Activated CD8-positive, alpha-beta T cell treated with anti-CD3 and anti-CD28 coated beads for 36 hours (primary cell): ENCODE data around the gene MORC4. TPM values are rescaled to one million over a fixed set of nuclear protein-coding genes. Genes with fewer than 3 reads are reported as not detected.

Source experiments
- ATAC-seq: fragments of 200-7000 bp; cut with Tn5 transposase; one replicate; pipeline ENCODE4 v1.10.0; 2021; ENCODE audit warnings: mild to moderate bottlenecking, moderate library complexity
- CTCF ChIA-PET: fragments of 350-600 bp; sonication (Branson Sonifier 250); formaldehyde crosslinking; loops from one replicate; lab custom pipeline; 2021; ENCODE audit warnings: antibody characterized with exemption; lab: Charles Lee
- POLR2A ChIA-PET: fragments of 350-600 bp; sonication (Branson Sonifier 250); formaldehyde crosslinking; loops from one replicate; lab custom pipeline; 2021; ENCODE audit warnings: antibody characterized with exemption; lab: Charles Lee
- DNase-seq: peaks from one replicate; pipeline ENCODE4 v3.0.0-alpha.2; 2020
- H3K27ac Mint-ChIP-seq: one replicate; pipeline ENCODE4 v1.8.0; 2021; ENCODE audit warnings: mild to moderate bottlenecking, mixed read lengths
- H3K27me3 Mint-ChIP-seq: one replicate; pipeline ENCODE4 v1.8.0; 2021; ENCODE audit warnings: mixed read lengths
- H3K36me3 Mint-ChIP-seq: one replicate; pipeline ENCODE4 v1.8.0; 2021; ENCODE audit warnings: low read depth, mixed read lengths
- H3K4me1 Mint-ChIP-seq: one replicate; pipeline ENCODE4 v1.8.0; 2021; ENCODE audit warnings: low read depth, mixed read lengths
- H3K4me3 Mint-ChIP-seq: one replicate; pipeline ENCODE4 v1.8.0; 2021; ENCODE audit warnings: mild to moderate bottlenecking, moderate library complexity, mixed read lengths
- H3K9me3 Mint-ChIP-seq: one replicate; pipeline ENCODE4 v1.8.0; 2021; ENCODE audit warnings: mixed read lengths
- intact Hi-C: fragments of 100-400 bp; cut with micrococcal nuclease; formaldehyde crosslinking; loops from one replicate; pipeline ENCODE4 v1.10.0; 2022
- total RNA-seq, 2 experiments: library from RNA; stranded (reverse); gene quantifications; one replicate each; pipeline ENCODE4 v1.2.3, GENCODE V29; 2021
- TF ChIP-seq, protein P1 (sequence below): fragments of 200-600 bp; IDR thresholded peaks from one replicate; pipeline ENCODE4 v1.8.0; 2022; ENCODE audit warnings: antibody characterized with exemption, mild to moderate bottlenecking

MORC4 gene
- total RNA-seq = 1 to 10 TPM; 7.8 to 8.2 TPM

DNA sequence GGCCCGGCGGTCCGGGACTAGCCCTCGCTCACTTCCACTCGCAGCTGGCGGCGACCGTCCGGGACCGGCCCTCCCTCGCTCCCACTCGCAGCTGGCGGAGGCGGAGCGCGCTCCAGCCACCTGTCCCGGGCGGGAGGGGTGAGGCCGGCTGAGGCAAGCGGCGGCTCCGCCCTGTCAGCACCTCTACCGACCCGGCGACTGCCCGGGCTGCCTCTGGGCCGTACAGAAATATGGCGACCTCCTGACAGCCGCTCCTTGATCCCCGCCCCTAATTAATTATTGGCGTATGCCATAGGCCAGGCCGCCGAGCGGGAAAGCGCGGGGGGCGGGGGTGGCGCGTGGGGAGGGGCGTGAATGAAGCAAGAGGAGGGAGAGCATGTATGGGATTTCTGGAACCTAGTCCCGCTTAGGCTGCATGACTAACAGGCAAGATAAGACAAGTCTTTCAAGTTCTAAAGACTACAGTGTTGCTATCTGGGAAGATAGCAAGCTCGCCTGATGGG lies at the start of gene MORC4:
Gene MORC4 (minus strand): TSS at position 200 of the 503 bp plus-strand sequence. CDS start 243 bp downstream, outside the sequence.
- no peaks in the 10 kb centered on the region for H3K9me3 Mint-ChIP-seq
- H3K27me3 Mint-ChIP-seq = no peaks in the 10 kb centered on the region
- H3K4me1 Mint-ChIP-seq = peaks cover 7% of the 10 kb centered on the region
- DNase-seq (peak; percentile 73), ATAC-seq (peak; percentile 95)
- H3K27ac Mint-ChIP-seq = no peak within 1 kb of the TSS
- no peaks in the 10 kb centered on the region for H3K36me3 Mint-ChIP-seq
- TF ChIP-seq, protein P1, sequence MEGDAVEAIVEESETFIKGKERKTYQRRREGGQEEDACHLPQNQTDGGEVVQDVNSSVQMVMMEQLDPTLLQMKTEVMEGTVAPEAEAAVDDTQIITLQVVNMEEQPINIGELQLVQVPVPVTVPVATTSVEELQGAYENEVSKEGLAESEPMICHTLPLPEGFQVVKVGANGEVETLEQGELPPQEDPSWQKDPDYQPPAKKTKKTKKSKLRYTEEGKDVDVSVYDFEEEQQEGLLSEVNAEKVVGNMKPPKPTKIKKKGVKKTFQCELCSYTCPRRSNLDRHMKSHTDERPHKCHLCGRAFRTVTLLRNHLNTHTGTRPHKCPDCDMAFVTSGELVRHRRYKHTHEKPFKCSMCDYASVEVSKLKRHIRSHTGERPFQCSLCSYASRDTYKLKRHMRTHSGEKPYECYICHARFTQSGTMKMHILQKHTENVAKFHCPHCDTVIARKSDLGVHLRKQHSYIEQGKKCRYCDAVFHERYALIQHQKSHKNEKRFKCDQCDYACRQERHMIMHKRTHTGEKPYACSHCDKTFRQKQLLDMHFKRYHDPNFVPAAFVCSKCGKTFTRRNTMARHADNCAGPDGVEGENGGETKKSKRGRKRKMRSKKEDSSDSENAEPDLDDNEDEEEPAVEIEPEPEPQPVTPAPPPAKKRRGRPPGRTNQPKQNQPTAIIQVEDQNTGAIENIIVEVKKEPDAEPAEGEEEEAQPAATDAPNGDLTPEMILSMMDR = no peak
- ChIA-PET CTCF (interaction anchor here (1.1 to 1.3 kb wide), 4 partner anchors 101 to 272 kb away, joined by 3 to 5 read pairs (median 4); no protein-coding TSS in a partner anchor), POLR2A (no interaction called here)
- H3K4me3 Mint-ChIP-seq = peak within 1 kb of the TSS; percentile 80
- intact Hi-C loops = no loop called here

DNA sequence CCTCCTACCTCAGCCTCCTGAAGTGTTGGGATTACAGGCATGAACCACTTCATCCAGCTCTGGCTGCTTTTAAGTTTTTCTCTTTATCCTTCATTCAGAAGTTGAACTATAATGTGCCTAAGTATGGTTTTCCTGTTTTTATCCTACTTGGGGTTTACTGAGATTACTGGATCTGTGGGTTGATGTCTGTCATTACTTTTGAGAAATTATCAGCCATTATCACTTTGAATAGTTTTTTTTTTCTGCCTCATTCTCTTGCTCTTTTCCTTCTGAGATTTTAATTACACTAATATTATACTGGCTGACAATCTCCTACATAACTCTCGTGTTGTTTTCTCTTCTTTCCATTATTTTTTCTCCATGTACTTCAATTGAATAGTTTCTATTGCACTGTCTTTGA lies 47.6 kb upstream of the MORC4 start:
- intact Hi-C loops = no loop called here
- Mint-ChIP-seq H3K27me3 (peaks cover 5% of the 10 kb centered on the region), H3K36me3 (no peaks in the 10 kb centered on the region), H3K9me3 (no peaks in the 10 kb centered on the region), H3K4me3 (no peak overlapping the region), H3K4me1 (no peaks in the 10 kb centered on the region), H3K27ac (no peak overlapping the region)
- CTCF ChIA-PET = no interaction called here
- TF ChIP-seq, protein P1 = no peak
- DNase-seq = no peak
- no peak for ATAC-seq
- POLR2A ChIA-PET = no interaction called here

DNA sequence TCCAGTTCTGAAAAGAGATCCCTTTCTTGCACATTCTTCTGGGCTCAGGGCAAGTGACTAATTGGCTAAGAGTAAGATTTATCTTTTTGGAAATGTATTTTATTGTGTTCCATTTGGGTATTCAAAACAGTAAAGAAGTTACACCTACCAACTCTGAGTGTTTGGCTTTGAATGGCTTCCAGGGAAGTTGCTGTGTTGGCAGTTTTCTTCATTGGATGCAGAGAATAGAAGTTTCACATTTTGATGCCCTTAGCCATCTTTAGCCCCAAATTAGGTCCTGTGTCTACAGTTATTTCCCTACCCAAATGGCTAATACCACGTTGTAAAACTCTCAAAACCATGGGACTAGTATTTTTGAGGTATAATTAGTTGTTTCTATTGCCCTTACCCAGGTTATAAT lies 29.7 kb upstream of the MORC4 start:
- H3K36me3 Mint-ChIP-seq = no peaks in the 10 kb centered on the region
- DNase-seq (no peak), ATAC-seq (no peak)
- H3K4me3 Mint-ChIP-seq = no peak overlapping the region
- no peak overlapping the region for H3K27ac Mint-ChIP-seq
- intact Hi-C loops = no loop called here
- ChIA-PET CTCF (no interaction called here), POLR2A (no interaction called here)
- TF ChIP-seq, protein P1 = no peak
- H3K4me1 Mint-ChIP-seq = no peaks in the 10 kb centered on the region
- H3K9me3 Mint-ChIP-seq = no peaks in the 10 kb centered on the region
- no peaks in the 10 kb centered on the region for H3K27me3 Mint-ChIP-seq

DNA sequence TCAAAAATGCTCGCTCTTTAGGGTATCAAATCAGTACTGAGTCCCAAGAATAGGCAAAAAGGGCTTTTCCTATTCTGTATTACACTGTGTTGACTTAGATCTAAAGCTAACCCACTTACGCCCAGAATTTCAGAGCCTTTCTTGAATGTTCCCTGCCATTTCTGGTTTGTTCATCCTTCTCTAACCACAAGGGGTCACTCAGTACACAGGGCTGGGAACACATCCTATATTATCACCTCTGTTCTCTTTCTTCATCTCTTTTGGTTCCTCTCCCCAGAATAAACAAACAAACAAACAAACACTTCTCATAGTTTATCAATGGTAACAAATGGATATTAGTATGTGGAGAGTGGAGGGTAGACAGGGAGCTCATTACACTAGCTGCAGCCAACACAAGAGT lies 25.5 kb upstream of the MORC4 start:
- Mint-ChIP-seq H3K36me3 (no peaks in the 10 kb centered on the region), H3K9me3 (no peaks in the 10 kb centered on the region), H3K27ac (no peak overlapping the region), H3K4me1 (no peaks in the 10 kb centered on the region), H3K27me3 (no peaks in the 10 kb centered on the region), H3K4me3 (no peak overlapping the region)
- TF ChIP-seq, protein P1 = no peak
- ATAC-seq (no peak), DNase-seq (no peak)
- ChIA-PET POLR2A (no interaction called here), CTCF (interaction anchor here (1.0 kb wide), 1 partner anchor 283 kb away, joined by 3 read pairs; no protein-coding TSS in a partner anchor)
- intact Hi-C loops = no loop called here

DNA sequence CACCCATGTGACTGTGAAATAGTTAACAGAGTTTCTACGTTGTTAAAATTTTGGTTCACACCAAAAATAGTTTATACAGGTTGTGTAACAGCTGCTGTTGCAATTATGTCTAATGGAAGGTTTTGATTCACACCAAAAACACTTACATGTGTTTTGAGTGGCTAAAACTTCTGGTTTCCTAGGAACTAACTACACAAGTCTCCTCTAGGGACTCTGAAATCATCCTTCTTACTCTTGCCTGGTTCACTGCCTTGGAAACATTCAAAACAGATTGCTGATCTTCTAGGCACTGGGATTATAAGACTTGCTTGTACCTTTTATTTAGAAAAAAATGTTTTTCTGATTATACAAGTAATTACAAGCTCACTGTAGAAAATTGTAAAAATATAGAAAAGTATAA lies 14.9 kb upstream of the MORC4 start:
- H3K9me3 Mint-ChIP-seq = no peaks in the 10 kb centered on the region
- no peak for ATAC-seq

More for the DNA sequence above, 14.9 kb upstream of the MORC4 start:
- Mint-ChIP-seq H3K27ac (no peak overlapping the region), H3K4me3 (no peak overlapping the region), H3K4me1 (no peaks in the 10 kb centered on the region), H3K36me3 (no peaks in the 10 kb centered on the region), H3K27me3 (no peaks in the 10 kb centered on the region)
- ChIA-PET POLR2A (no interaction called here), CTCF (no interaction called here)
- DNase-seq = no peak
- TF ChIP-seq, protein P1 = no peak
- intact Hi-C loops = no loop called here
